ENCODE data around the gene ZSCAN9. TPM values are rescaled to one million over a fixed set of nuclear protein-coding genes. Genes with fewer than 3 reads are reported as not detected.

Gene ZSCAN9
- total and polyA plus RNA-seq, 2 of the 13 experiments (the other 11 are each of a cell fraction or from before 2014, with no cell fraction given): 14.6 to 17.8 TPM

GRCh38 chr6:28213213-28213523 lies 11.9 kb upstream of the ZSCAN9 start:
- Histone ChIP-seq H3K79me2 (ENCODE audit: insufficient read depth, low read length) (no peaks in the 10 kb centered on the region), H3K9me3 (ENCODE audit: low read length) (no peaks in the 10 kb centered on the region), H2AFZ (ENCODE audit: low read length) (no peak overlapping the region), H3K4me1 (ENCODE audit: insufficient read depth, low read length) (peaks cover 52% of the 10 kb centered on the region), H3K27me3 (ENCODE audit: control insufficient read depth in 1 of 2, insufficient read depth in 2 of 2, low read length in 2 of 2) (peaks cover 2 to 13% of the 10 kb centered on the region in 2 experiments), H4K20me1 (ENCODE audit: insufficient read depth, low read length) (no peaks in the 10 kb centered on the region), H3K9ac (ENCODE audit: insufficient read depth, low read depth, low read length) (no peak overlapping the region), H3K27ac (ENCODE audit: extremely low read length, insufficient read depth, low read length) (no peak overlapping the region), H3K36me3 (replicated peaks in 1 of 2; ENCODE audit: control insufficient read depth in 1 of 2, insufficient read depth in 2 of 2, low read length in 2 of 2) (no peaks in the 10 kb centered on the region), H3K4me3 (replicated peaks in 1 of 3; ENCODE audit: insufficient read depth in 1 of 3, low read depth in 2 of 3, low read length in 3 of 3) (peak overlapping the region; percentile 48 to 75 (median 69); a peak in 4 of 6 replicates), H3K4me2 (ENCODE audit: low read depth, low read length) (peak overlapping the region; percentile 84)
- ChIA-PET CTCF (ENCODE audit: low intra/inter-chr PET ratio, low total read pairs) (no interaction called here), POLR2A (interaction anchor here (1.6 kb wide), 1 partner anchor 51 kb away, joined by 4 read pairs; no protein-coding TSS in a partner anchor)
- DNase-seq (ENCODE audit: low spot score): no peak
- TF ChIP-seq ZNF484 (CRISPR knock-in tag; IDR thresholded peaks at IDR 0.05; ENCODE audit: borderline replicate concordance, low read depth) (no peak), SSRP1 (CRISPR knock-in tag; IDR thresholded peaks at IDR 0.05) (peak; percentile 98; the same call in 1 of the 2 replicates), TOE1 (CRISPR knock-in tag; IDR thresholded peaks at IDR 0.05) (0 out of 2 replicates have a peak, but pooled peaks have one; percentile 6), ZNF337 (CRISPR knock-in tag; IDR thresholded peaks at IDR 0.05; ENCODE audit: borderline replicate concordance, low read depth) (peak; percentile 11; the same call in 1 of the 2 replicates), TGIF2 (CRISPR knock-in tag; IDR thresholded peaks at IDR 0.05) (peak; percentile 0; the same call in 1 of the 2 replicates), SMAD1 (CRISPR knock-in tag; IDR thresholded peaks at IDR 0.05; ENCODE audit: borderline replicate concordance, low read depth) (no peak), DPF2 (CRISPR knock-in tag; IDR thresholded peaks at IDR 0.05; ENCODE audit: borderline replicate concordance, low read depth) (no peak)
- TF ChIP-seq, protein P1, sequence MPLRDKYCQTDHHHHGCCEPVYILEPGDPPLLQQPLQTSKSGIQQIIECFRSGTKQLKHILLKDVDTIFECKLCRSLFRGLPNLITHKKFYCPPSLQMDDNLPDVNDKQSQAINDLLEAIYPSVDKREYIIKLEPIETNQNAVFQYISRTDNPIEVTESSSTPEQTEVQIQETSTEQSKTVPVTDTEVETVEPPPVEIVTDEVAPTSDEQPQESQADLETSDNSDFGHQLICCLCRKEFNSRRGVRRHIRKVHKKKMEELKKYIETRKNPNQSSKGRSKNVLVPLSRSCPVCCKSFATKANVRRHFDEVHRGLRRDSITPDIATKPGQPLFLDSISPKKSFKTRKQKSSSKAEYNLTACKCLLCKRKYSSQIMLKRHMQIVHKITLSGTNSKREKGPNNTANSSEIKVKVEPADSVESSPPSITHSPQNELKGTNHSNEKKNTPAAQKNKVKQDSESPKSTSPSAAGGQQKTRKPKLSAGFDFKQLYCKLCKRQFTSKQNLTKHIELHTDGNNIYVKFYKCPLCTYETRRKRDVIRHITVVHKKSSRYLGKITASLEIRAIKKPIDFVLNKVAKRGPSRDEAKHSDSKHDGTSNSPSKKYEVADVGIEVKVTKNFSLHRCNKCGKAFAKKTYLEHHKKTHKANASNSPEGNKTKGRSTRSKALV (CRISPR knock-in tag; IDR thresholded peaks at IDR 0.05): peak; percentile 20; the same call in 1 of the 2 replicates
- 6% methylated on average over 2 of the region's 2 CpGs for WGBS (ENCODE audit: low lambda C conversion rate)
- FAIRE-seq: no peak
- BruUV-seq (replicated peaks): no TSS peak
- in situ Hi-C loops (cut with HindIII; ENCODE audit: extremely low pct_ligation_motif_present, low pct_unique_long_range_greater_than_20kb): no loop called here
- ATAC-seq: no peak
- intact Hi-C loops (cut with micrococcal nuclease; ENCODE audit: unreplicated experiment): no loop called here
